ENCODE results near the gene LRRC8D. TPM values are rescaled to one million over a fixed set of nuclear protein-coding genes. Genes with fewer than 3 reads are reported as not detected.

The LRRC8D gene
- total and polyA plus RNA-seq, 9 of the 15 experiments (the other 6 are each of a cell fraction or from before 2014, with no cell fraction given) = 3.4 to 53.9 (median 15.9) TPM

- TF ChIP-seq CHD7 (IDR thresholded peaks at IDR 0.05; ENCODE audit: low read depth, low read length) (no peak), SAFB (IDR thresholded peaks at IDR 0.05; ENCODE audit: borderline replicate concordance, low read depth, low read length) (no peak), ATF4 (CRISPR knock-in tag; IDR thresholded peaks at IDR 0.05) (no peak), JUN (IDR thresholded peaks at IDR 0.05; ENCODE audit: borderline replicate concordance, low read depth, low read length) (no peak), JUN (CRISPR knock-in tag; IDR thresholded peaks at IDR 0.05; ENCODE audit: borderline replicate concordance) (no peak), ZNF431 (CRISPR knock-in tag; IDR thresholded peaks at IDR 0.05) (no peak), KAT2B (IDR thresholded peaks at IDR 0.05; ENCODE audit: low read depth, low read length) (no peak), ZNF184 (CRISPR knock-in tag; IDR thresholded peaks at IDR 0.05) (no peak), CBFA2T2 (conservative IDR thresholded peaks at IDR 0.05) (peak; percentile 87), CHD1 (IDR thresholded peaks at IDR 0.05; ENCODE audit: low read length) (no peak), ZNF77 (CRISPR knock-in tag; IDR thresholded peaks at IDR 0.05) (no peak), ZNF76 (CRISPR knock-in tag; IDR thresholded peaks at IDR 0.05; ENCODE audit: borderline replicate concordance) (no peak), ATF7 (IDR thresholded peaks at IDR 0.05) (peak; percentile 51; the same call in 1 of the 2 replicates), BDP1 (IDR thresholded peaks at IDR 0.05; ENCODE audit: insufficient read depth, insufficient read length) (no peak), ZNF124 (CRISPR knock-in tag; IDR thresholded peaks at IDR 0.05) (no peak), ZNF75A (CRISPR knock-in tag; IDR thresholded peaks at IDR 0.05) (no peak), PHTF2 (CRISPR knock-in tag; IDR thresholded peaks at IDR 0.05) (no peak)
These were observed 81.3 kb downstream of the LRRC8D start (continued) for GRCh38 chr1:89901957-89902669.
